Measurements from ENCODE around the gene FAM149A. TPM values are rescaled to one million over a fixed set of nuclear protein-coding genes. Genes with fewer than 3 reads are reported as not detected.

FAM149A gene
- total and polyA plus RNA-seq, 2 experiments from 2014 or later = 10.8 to 13.3 TPM

GRCh38 chr4:186161138-186161537 is 56.6 kb downstream of the FAM149A start (continued):
- TF ChIP-seq CTCF (conservative IDR thresholded peaks at IDR 0.05; ENCODE audit: low read depth in 2 of 2) (no peak), POLR2AphosphoS5 (IDR thresholded peaks at IDR 0.05; ENCODE audit: low read depth) (no peak), STAT1 (IDR thresholded peaks at IDR 0.05; ENCODE audit: unreplicated experiment) (no peak), ZNF114 (CRISPR knock-in tag; IDR thresholded peaks at IDR 0.05) (no peak), JUNB (IDR thresholded peaks at IDR 0.05; ENCODE audit: unreplicated experiment) (no peak), NANOG (IDR thresholded peaks at IDR 0.05; ENCODE audit: borderline replicate concordance) (no peak), CREB1 (CRISPR knock-in tag; IDR thresholded peaks at IDR 0.05; ENCODE audit: low read depth) (no peak)
- TF ChIP-seq, protein P1, sequence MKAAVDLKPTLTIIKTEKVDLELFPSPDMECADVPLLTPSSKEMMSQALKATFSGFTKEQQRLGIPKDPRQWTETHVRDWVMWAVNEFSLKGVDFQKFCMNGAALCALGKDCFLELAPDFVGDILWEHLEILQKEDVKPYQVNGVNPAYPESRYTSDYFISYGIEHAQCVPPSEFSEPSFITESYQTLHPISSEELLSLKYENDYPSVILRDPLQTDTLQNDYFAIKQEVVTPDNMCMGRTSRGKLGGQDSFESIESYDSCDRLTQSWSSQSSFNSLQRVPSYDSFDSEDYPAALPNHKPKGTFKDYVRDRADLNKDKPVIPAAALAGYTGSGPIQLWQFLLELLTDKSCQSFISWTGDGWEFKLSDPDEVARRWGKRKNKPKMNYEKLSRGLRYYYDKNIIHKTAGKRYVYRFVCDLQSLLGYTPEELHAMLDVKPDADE (IDR thresholded peaks at IDR 0.05) = no peak

- Histone ChIP-seq H3K4me2 (no peak overlapping the region), H3K36me3 (ENCODE audit: insufficient read depth) (no peaks in the 10 kb centered on the region), H3K79me2 (replicated peaks; ENCODE audit: insufficient read depth) (no peaks in the 10 kb centered on the region), H2AFZ (no peak overlapping the region), H3K4me3 (no peak overlapping the region), H3K27ac (ENCODE audit: low read depth) (no peak overlapping the region), H3F3A (replicated peaks; ENCODE audit: low read depth) (0 out of 2 replicates have a peak, but pooled peaks cover 3% of the 10 kb centered on the region), H3K4me1 (ENCODE audit: insufficient read depth) (no peaks in the 10 kb centered on the region), H3K9me2 (ENCODE audit: insufficient read depth) (no peaks in the 10 kb centered on the region), H3K27me3 (ENCODE audit: insufficient read depth) (no peaks in the 10 kb centered on the region), H4K20me1 (replicated peaks; ENCODE audit: insufficient read depth) (no peaks in the 10 kb centered on the region)
- no peaks in the 10 kb centered on the region for H3K9me3 Mint-ChIP-seq
- ATAC-seq = no peak
- peaks cover 25% of the 10 kb centered on the region for H3K4me1 Mint-ChIP-seq
- no peak overlapping the region for H3K4me3 Mint-ChIP-seq
- peaks cover 5% of the 10 kb centered on the region for H3K27me3 Mint-ChIP-seq (ENCODE audit: insufficient read depth, low read depth, poor library complexity)
- no peak overlapping the region for H3K27ac Mint-ChIP-seq
- peaks cover 15% of the 10 kb centered on the region; the same call in 1 of the 3 replicates for H3K36me3 Mint-ChIP-seq (ENCODE audit: low read depth)
- peak; percentile 0 for DNase-seq (ENCODE audit: low spot score)
- TF ChIP-seq, protein P2, sequence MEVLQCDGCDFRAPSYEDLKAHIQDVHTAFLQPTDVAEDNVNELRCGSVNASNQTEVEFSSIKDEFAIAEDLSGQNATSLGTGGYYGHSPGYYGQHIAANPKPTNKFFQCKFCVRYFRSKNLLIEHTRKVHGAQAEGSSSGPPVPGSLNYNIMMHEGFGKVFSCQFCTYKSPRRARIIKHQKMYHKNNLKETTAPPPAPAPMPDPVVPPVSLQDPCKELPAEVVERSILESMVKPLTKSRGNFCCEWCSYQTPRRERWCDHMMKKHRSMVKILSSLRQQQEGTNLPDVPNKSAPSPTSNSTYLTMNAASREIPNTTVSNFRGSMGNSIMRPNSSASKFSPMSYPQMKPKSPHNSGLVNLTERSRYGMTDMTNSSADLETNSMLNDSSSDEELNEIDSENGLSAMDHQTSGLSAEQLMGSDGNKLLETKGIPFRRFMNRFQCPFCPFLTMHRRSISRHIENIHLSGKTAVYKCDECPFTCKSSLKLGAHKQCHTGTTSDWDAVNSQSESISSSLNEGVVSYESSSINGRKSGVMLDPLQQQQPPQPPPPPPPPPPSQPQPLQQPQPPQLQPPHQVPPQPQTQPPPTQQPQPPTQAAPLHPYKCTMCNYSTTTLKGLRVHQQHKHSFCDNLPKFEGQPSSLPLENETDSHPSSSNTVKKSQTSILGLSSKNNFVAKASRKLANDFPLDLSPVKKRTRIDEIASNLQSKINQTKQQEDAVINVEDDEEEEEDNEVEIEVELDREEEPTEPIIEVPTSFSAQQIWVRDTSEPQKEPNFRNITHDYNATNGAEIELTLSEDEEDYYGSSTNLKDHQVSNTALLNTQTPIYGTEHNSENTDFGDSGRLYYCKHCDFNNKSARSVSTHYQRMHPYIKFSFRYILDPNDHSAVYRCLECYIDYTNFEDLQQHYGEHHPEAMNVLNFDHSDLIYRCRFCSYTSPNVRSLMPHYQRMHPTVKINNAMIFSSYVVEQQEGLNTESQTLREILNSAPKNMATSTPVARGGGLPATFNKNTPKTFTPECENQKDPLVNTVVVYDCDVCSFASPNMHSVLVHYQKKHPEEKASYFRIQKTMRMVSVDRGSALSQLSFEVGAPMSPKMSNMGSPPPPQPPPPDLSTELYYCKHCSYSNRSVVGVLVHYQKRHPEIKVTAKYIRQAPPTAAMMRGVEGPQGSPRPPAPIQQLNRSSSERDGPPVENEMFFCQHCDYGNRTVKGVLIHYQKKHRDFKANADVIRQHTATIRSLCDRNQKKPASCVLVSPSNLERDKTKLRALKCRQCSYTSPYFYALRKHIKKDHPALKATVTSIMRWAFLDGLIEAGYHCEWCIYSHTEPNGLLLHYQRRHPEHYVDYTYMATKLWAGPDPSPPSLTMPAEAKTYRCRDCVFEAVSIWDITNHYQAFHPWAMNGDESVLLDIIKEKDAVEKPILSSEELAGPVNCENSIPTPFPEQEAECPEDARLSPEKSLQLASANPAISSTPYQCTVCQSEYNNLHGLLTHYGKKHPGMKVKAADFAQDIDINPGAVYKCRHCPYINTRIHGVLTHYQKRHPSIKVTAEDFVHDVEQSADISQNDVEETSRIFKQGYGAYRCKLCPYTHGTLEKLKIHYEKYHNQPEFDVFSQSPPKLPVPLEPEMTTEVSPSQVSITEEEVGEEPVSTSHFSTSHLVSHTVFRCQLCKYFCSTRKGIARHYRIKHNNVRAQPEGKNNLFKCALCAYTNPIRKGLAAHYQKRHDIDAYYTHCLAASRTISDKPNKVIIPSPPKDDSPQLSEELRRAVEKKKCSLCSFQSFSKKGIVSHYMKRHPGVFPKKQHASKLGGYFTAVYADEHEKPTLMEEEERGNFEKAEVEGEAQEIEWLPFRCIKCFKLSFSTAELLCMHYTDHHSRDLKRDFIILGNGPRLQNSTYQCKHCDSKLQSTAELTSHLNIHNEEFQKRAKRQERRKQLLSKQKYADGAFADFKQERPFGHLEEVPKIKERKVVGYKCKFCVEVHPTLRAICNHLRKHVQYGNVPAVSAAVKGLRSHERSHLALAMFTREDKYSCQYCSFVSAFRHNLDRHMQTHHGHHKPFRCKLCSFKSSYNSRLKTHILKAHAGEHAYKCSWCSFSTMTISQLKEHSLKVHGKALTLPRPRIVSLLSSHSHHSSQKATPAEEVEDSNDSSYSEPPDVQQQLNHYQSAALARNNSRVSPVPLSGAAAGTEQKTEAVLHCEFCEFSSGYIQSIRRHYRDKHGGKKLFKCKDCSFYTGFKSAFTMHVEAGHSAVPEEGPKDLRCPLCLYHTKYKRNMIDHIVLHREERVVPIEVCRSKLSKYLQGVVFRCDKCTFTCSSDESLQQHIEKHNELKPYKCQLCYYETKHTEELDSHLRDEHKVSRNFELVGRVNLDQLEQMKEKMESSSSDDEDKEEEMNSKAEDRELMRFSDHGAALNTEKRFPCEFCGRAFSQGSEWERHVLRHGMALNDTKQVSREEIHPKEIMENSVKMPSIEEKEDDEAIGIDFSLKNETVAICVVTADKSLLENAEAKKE (CRISPR knock-in tag; IDR thresholded peaks at IDR 0.05) = no peak
- TF ChIP-seq POLR2AphosphoS5 (IDR thresholded peaks at IDR 0.05; ENCODE audit: low read depth) (no peak), ZNF114 (CRISPR knock-in tag; IDR thresholded peaks at IDR 0.05) (no peak), CTCF (conservative IDR thresholded peaks at IDR 0.05; ENCODE audit: low read depth in 2 of 2) (no peak), EZH2 (IDR thresholded peaks at IDR 0.05; ENCODE audit: low read depth, unreplicated experiment) (no peak), CREB1 (CRISPR knock-in tag; IDR thresholded peaks at IDR 0.05; ENCODE audit: low read depth) (no peak), JUNB (IDR thresholded peaks at IDR 0.05; ENCODE audit: unreplicated experiment) (no peak)
- TF ChIP-seq, protein P1 (IDR thresholded peaks at IDR 0.05) = no peak
Measured at GRCh38 chr4:186166852-186167512, 62.5 kb downstream of the FAM149A start.
